ENCODE measurements around the gene EMP1. TPM values are rescaled to one million over a fixed set of nuclear protein-coding genes. Genes with fewer than 3 reads are reported as not detected.

EMP1 gene
- total RNA-seq, 4 donors from 2014 or later: 43.2 to 837 (median 738) TPM

DNA sequence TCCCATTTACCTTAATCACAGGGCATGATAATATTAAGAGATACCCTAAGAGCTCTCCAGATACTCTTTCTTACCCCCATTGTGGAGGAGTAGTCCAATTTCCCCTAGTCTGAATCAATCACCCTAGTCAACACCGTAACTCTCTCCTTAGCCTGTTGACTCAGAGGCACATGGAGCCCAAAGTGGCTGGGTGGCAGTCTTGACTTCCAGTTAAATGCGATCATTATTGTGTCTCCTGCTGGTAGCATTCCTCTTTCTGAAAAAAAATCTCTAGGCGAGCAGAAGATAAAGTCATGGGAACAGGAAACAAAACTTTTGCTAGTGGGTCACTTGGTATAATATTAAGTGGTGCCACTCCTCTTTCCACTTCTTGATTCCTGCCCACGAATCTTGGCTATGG lies 46.4 kb downstream of the EMP1 start:
- no peak for DNase-seq
- Histone ChIP-seq H3K27ac (peak overlapping the region in 1 of 4 donors; percentile 58), H3K4me1 (peaks cover 0 to 10% (median 0%) of the 10 kb centered on the region in 4 donors), H3K4me3 (no peak overlapping the region), H3K36me3 (no peaks in the 10 kb centered on the region), H3K9me3 (no peaks in the 10 kb centered on the region), H3K27me3 (no peaks in the 10 kb centered on the region)
- in situ Hi-C loops (cut with MboI; ENCODE audit: low pct_ligation_motif_present in 1 of 4, low pct_unique_long_range_greater_than_20kb in 1 of 4, low sequenced_read_pairs in 3 of 4) (no loop called here), intact Hi-C loops (cut with DNase I; ENCODE audit: low total_unique reads) (no loop called here)
- TF ChIP-seq POLR2AphosphoS5 (IDR thresholded peaks at IDR 0.05): no peak
- 77 to 81% methylated on average over 4 of the region's 4 CpGs for WGBS, 2 donors (ENCODE audit: low coverage in 1 of 2)

DNA sequence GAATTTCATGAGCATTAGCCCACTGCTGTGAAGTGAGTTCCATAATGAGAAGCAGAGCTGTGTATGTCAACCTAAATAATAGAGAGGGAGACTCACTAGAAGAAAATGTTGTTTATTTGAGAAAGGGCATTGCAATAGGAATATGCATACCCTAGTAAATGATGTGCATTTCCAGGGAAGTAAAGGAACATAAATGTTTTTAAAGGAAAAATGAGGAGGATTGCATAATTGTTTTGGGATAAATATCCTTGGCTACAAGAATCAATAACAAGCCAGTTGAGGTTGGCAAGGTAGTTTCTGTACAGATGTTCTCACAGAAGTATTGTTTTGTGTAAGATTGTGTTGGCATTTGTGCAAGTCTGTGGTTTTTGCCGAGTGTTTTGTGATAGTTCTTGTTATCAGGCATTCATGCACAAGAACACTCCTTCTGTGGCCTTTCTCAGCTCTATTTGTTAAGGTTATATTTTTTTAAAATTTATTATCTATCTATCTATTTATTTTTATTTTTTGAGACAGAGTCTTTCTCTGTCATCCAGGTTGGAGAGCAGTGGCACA lies 47.1 kb downstream of the EMP1 start:
- Histone ChIP-seq H3K36me3 (no peaks in the 10 kb centered on the region), H3K27me3 (no peaks in the 10 kb centered on the region), H3K4me3 (no peak overlapping the region), H3K4me1 (peaks cover 0 to 10% (median 0%) of the 10 kb centered on the region in 4 donors), H3K9me3 (no peaks in the 10 kb centered on the region), H3K27ac (no peak overlapping the region)
- TF ChIP-seq, protein P1, sequence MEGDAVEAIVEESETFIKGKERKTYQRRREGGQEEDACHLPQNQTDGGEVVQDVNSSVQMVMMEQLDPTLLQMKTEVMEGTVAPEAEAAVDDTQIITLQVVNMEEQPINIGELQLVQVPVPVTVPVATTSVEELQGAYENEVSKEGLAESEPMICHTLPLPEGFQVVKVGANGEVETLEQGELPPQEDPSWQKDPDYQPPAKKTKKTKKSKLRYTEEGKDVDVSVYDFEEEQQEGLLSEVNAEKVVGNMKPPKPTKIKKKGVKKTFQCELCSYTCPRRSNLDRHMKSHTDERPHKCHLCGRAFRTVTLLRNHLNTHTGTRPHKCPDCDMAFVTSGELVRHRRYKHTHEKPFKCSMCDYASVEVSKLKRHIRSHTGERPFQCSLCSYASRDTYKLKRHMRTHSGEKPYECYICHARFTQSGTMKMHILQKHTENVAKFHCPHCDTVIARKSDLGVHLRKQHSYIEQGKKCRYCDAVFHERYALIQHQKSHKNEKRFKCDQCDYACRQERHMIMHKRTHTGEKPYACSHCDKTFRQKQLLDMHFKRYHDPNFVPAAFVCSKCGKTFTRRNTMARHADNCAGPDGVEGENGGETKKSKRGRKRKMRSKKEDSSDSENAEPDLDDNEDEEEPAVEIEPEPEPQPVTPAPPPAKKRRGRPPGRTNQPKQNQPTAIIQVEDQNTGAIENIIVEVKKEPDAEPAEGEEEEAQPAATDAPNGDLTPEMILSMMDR (IDR thresholded peaks at IDR 0.05): no peak
- no peak for TF ChIP-seq POLR2AphosphoS5 (IDR thresholded peaks at IDR 0.05)
- TF ChIP-seq EP300 (IDR thresholded peaks at IDR 0.05; ENCODE audit: low read depth): no peak
- no peak for DNase-seq
- WGBS, 2 donors (ENCODE audit: low coverage in 1 of 2): 43 to 79% methylated on average over 1 of the region's 1 CpG
- in situ Hi-C loops (cut with MboI; ENCODE audit: low pct_ligation_motif_present in 1 of 4, low pct_unique_long_range_greater_than_20kb in 1 of 4, low sequenced_read_pairs in 3 of 4): no loop called here
- intact Hi-C loops (cut with DNase I; ENCODE audit: low total_unique reads): no loop called here

DNA sequence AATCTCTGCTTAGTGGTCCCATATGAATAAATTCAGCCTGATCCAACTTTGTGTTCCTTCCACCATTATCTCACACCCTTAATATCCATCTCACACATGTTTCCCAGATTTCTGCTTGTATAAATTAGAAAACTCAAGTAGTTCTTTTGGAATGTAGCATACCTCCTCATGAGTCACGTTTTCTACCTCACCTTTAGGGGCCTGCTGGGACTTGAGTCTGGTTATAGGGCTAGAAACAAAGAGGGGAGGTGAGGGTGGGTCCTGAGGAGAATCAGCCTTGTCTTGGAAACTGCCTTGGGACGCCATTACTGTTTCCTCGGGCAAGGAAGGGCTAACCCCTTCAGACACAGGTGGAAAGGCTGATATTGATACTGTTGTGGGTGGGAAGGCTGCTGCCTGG lies 51.1 kb downstream of the EMP1 start:
- in situ Hi-C loops (cut with MboI; ENCODE audit: low pct_ligation_motif_present in 1 of 4, low pct_unique_long_range_greater_than_20kb in 1 of 4, low sequenced_read_pairs in 3 of 4) (no loop called here), intact Hi-C loops (cut with DNase I; ENCODE audit: low total_unique reads) (no loop called here)
- H3K27ac ChIP-seq: no peak overlapping the region
- H3K4me3 ChIP-seq: no peak overlapping the region
- no peak for DNase-seq
- WGBS, 2 donors (ENCODE audit: low coverage in 1 of 2): 79% methylated on average over 3 of the region's 3 CpGs; no CpG with 5 or more reads in 1 of the 2 donors
- no peaks in the 10 kb centered on the region for H3K36me3 ChIP-seq
- H3K9me3 ChIP-seq: no peaks in the 10 kb centered on the region
- TF ChIP-seq POLR2AphosphoS5 (IDR thresholded peaks at IDR 0.05): no peak
- no peak for TF ChIP-seq EP300 (IDR thresholded peaks at IDR 0.05; ENCODE audit: low read depth)
- TF ChIP-seq, protein P1 (IDR thresholded peaks at IDR 0.05): no peak
- TF ChIP-seq POLR2A (IDR thresholded peaks at IDR 0.05): no peak
- no peaks in the 10 kb centered on the region for H3K27me3 ChIP-seq
- peaks cover 0 to 5% (median 0%) of the 10 kb centered on the region in 4 donors for H3K4me1 ChIP-seq

DNA sequence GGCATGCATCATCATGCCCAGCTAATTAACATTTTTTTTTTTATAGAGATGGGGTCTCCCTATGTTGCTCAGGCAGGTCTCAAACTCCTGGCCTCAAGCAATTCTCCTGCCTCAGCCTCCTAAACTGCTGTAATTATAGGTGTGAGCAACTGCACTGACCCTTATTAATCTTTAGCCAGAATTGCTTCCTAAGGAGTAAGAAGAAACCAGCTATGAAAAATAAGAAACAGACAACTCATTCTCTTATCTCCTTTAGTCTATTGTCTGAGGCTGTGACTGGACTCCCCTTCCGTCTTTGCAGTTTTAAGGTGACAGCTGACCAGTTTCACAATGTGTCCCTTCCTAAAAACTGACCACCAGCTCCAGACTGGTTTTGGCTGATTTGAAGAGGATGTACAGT lies 52.4 kb downstream of the EMP1 start:
- in situ Hi-C loops (cut with MboI; ENCODE audit: low pct_ligation_motif_present in 1 of 4, low pct_unique_long_range_greater_than_20kb in 1 of 4, low sequenced_read_pairs in 3 of 4): no loop called here
- WGBS, 2 donors (ENCODE audit: low coverage in 1 of 2): 66 to 71% methylated on average over 1 of the region's 1 CpG

More for the DNA sequence above, 52.4 kb downstream of the EMP1 start:
- Histone ChIP-seq H3K4me1 (no peaks in the 10 kb centered on the region), H3K9me3 (no peaks in the 10 kb centered on the region), H3K4me3 (no peak overlapping the region), H3K36me3 (no peaks in the 10 kb centered on the region), H3K27me3 (no peaks in the 10 kb centered on the region), H3K27ac (no peak overlapping the region)
- DNase-seq: no peak
- intact Hi-C loops (cut with DNase I; ENCODE audit: low total_unique reads): no loop called here
- no peak for TF ChIP-seq POLR2AphosphoS5 (IDR thresholded peaks at IDR 0.05)
- TF ChIP-seq, protein P1 (IDR thresholded peaks at IDR 0.05): no peak
- TF ChIP-seq POLR2A (IDR thresholded peaks at IDR 0.05): no peak
- TF ChIP-seq EP300 (IDR thresholded peaks at IDR 0.05; ENCODE audit: low read depth): no peak

All from transverse colon (tissue), 4 donors.